ENCODE results near the gene RIPK4. TPM values are rescaled to one million over a fixed set of nuclear protein-coding genes. Genes with fewer than 3 reads are reported as not detected.

Gene RIPK4
- total RNA-seq, 1 experiment from 2014 or later: 24.1 TPM

DNA sequence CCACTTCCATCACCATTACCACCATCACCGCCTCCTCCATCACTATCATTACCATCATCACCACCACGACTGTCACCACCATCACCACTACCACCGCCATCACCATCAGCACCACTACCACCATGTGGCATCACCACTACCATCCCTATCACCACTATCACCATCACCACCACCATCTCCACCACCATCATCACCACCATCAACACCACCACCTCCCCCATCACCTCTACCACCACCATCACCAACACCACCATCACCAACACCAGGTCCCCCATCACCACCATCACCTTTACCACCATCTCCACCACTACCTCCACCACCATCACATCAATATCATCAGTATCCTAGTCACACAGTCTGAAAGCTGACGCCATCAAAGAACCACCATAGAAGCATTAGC, 39.9 kb upstream of the RIPK4 start:
- H3K4me3 Mint-ChIP-seq (ENCODE audit: unreplicated experiment): no peak overlapping the region
- intact Hi-C loops (cut with micrococcal nuclease; ENCODE audit: unreplicated experiment): no loop called here
- POLR2A ChIA-PET: no interaction called here
- BruUV-seq (replicated peaks): no TSS peak
- Histone ChIP-seq H3K9me3 (no peaks in the 10 kb centered on the region), H3K36me3 (ENCODE audit: control insufficient read depth, insufficient read depth, low read length) (no peaks in the 10 kb centered on the region), H3K27me3 (replicated peaks; ENCODE audit: control insufficient read depth, insufficient read depth, low read length) (no peaks in the 10 kb centered on the region), H3K4me3 (ENCODE audit: low read depth, low read length) (no peak overlapping the region), H3K4me1 (no peaks in the 10 kb centered on the region)
- H3K27me3 Mint-ChIP-seq (ENCODE audit: insufficient read depth, unreplicated experiment): no peaks in the 10 kb centered on the region
- peaks cover 10% of the 10 kb centered on the region for H3K36me3 Mint-ChIP-seq (ENCODE audit: insufficient read depth, unreplicated experiment)
- no peak overlapping the region for H3K27ac Mint-ChIP-seq (ENCODE audit: unreplicated experiment)
- no peak for DNase-seq
- CTCF ChIA-PET: no interaction called here
- no peak for TF ChIP-seq CTCF (IDR thresholded peaks at IDR 0.05; ENCODE audit: insufficient read depth in 1 of 2, low read depth in 1 of 2, low read length in 1 of 2, severe bottlenecking in 1 of 2, unreplicated experiment in 1 of 2)
- H3K9me3 Mint-ChIP-seq (ENCODE audit: unreplicated experiment): peaks cover 17% of the 10 kb centered on the region
- H3K4me1 Mint-ChIP-seq (ENCODE audit: low read depth, unreplicated experiment): no peaks in the 10 kb centered on the region

DNA sequence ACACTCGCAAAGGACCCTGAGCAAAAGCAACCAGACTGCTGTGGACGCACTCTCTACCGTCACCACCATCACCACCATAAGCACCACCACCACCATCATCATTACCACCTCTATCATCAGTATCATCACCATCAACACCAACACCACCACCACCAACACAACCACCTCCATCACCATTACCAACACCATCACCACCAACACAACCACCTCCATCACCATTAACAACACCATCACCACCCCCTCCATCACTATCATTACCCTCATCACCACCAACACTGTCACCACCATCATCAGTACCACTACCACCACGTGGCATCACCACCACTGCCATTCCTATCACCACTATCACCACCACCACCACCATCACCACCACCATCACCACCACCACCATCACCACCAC, 38.8 kb upstream of the RIPK4 start:
- intact Hi-C loops (cut with micrococcal nuclease; ENCODE audit: unreplicated experiment): no loop called here
- Mint-ChIP-seq H3K27ac (ENCODE audit: unreplicated experiment) (no peak overlapping the region), H3K27me3 (ENCODE audit: insufficient read depth, unreplicated experiment) (no peaks in the 10 kb centered on the region), H3K4me1 (ENCODE audit: low read depth, unreplicated experiment) (no peaks in the 10 kb centered on the region), H3K9me3 (ENCODE audit: unreplicated experiment) (peaks cover 17% of the 10 kb centered on the region), H3K4me3 (ENCODE audit: unreplicated experiment) (no peak overlapping the region), H3K36me3 (ENCODE audit: insufficient read depth, unreplicated experiment) (peaks cover 9% of the 10 kb centered on the region)
- no peaks in the 10 kb centered on the region for H3K4me1 ChIP-seq
- H3K36me3 ChIP-seq (ENCODE audit: control insufficient read depth, insufficient read depth, low read length): no peaks in the 10 kb centered on the region
- POLR2A ChIA-PET: no interaction called here
- CTCF ChIA-PET: no interaction called here
- no peaks in the 10 kb centered on the region for H3K9me3 ChIP-seq
- no TSS peak for BruUV-seq (replicated peaks)
- TF ChIP-seq CTCF (IDR thresholded peaks at IDR 0.05; ENCODE audit: insufficient read depth in 1 of 2, low read depth in 1 of 2, low read length in 1 of 2, severe bottlenecking in 1 of 2, unreplicated experiment in 1 of 2): no peak
- H3K27me3 ChIP-seq (replicated peaks; ENCODE audit: control insufficient read depth, insufficient read depth, low read length): no peaks in the 10 kb centered on the region
- no peak overlapping the region for H3K4me3 ChIP-seq (ENCODE audit: low read depth, low read length)
- DNase-seq: no peak

DNA sequence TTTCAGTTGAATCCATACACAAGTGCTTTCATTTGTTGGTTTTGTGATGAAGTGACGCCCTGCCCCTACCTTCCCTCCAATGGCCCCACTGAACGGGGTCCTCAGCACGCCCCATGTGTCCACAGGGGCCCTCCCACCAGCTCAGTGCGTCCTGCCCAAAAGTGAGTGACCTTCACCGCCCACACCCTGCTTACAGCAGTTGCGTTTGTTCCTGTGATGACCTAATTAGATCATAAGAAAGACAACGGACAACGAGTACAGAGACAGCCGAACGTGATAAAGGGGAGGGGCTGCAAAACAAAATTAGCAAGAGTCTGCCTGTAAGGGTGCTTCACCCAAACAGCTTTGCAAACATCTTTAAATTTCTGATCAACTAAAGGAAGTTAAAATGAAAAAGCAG, 38.2 kb upstream of the RIPK4 start:
- H3K9me3 ChIP-seq: no peaks in the 10 kb centered on the region
- no peaks in the 10 kb centered on the region for H3K27me3 ChIP-seq (replicated peaks; ENCODE audit: control insufficient read depth, insufficient read depth, low read length)
- ChIA-PET POLR2A (no interaction called here), CTCF (no interaction called here)
- no peak for TF ChIP-seq CTCF (IDR thresholded peaks at IDR 0.05; ENCODE audit: insufficient read depth in 1 of 2, low read depth in 1 of 2, low read length in 1 of 2, severe bottlenecking in 1 of 2, unreplicated experiment in 1 of 2)
- H3K4me3 ChIP-seq (ENCODE audit: low read depth, low read length): no peak overlapping the region
- H3K27me3 Mint-ChIP-seq (ENCODE audit: insufficient read depth, unreplicated experiment): no peaks in the 10 kb centered on the region
- H3K4me3 Mint-ChIP-seq (ENCODE audit: unreplicated experiment): no peak overlapping the region
- H3K9me3 Mint-ChIP-seq (ENCODE audit: unreplicated experiment): peaks cover 17% of the 10 kb centered on the region
- no peaks in the 10 kb centered on the region for H3K4me1 ChIP-seq
- intact Hi-C loops (cut with micrococcal nuclease; ENCODE audit: unreplicated experiment): no loop called here
- H3K36me3 ChIP-seq (ENCODE audit: control insufficient read depth, insufficient read depth, low read length): no peaks in the 10 kb centered on the region; the same call in 1 of the 2 replicates
- DNase-seq: no peak
- H3K4me1 Mint-ChIP-seq (ENCODE audit: low read depth, unreplicated experiment): no peaks in the 10 kb centered on the region
- no TSS peak for BruUV-seq (replicated peaks)
- H3K27ac Mint-ChIP-seq (ENCODE audit: unreplicated experiment): no peak overlapping the region
- peaks cover 8% of the 10 kb centered on the region for H3K36me3 Mint-ChIP-seq (ENCODE audit: insufficient read depth, unreplicated experiment)
